Activated T-cell treated with anti-CD3 and anti-CD28 coated beads for 48 hours (primary cell): ENCODE data around the gene L2HGDH.

Source experiments
- DNase-seq: peaks from one replicate; pipeline ENCODE4 v3.0.0-alpha.2; 2020; ENCODE audit warnings: low read depth

The L2HGDH gene

DNA sequence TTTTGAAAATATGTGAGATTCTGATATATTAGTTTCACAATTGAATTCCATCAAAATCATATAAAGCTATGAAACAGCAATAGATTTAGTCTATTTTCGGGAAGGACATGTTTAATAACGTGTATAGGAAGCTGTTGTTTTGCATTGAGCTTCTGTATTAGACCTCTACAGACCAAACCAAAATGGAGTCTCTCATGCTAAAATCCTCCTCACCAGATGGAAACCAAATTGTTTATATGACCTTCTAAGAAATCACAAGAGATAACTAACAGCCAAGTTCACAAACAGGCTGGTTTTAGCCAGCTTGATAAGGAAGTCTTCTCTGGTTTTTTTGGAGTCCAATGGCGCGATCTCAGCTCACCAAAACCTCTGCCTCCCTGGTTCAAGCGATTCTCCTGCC lies 23.9 kb downstream of the L2HGDH start:
- DNase-seq, result no peak

DNA sequence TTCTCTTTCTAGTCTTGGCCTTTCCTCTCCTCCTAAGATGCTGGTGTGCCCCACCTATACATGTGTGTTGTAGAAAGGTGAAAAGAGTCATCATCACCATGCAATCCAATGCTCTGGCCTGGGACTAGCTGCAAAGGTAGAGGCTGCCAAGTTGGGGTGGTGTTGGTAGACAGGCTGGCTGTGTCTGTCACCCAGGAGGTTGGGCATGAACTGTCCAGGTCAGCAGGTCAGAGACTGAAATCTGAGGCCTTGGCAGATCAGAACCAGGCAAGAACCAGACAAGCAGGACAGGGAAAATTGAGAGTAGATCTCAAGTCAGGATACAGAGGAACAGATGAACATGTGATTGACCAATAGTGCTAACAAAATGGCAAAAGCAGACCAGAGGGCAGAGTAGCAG lies 26.2 kb downstream of the L2HGDH start:
- DNase-seq, result no peak

DNA sequence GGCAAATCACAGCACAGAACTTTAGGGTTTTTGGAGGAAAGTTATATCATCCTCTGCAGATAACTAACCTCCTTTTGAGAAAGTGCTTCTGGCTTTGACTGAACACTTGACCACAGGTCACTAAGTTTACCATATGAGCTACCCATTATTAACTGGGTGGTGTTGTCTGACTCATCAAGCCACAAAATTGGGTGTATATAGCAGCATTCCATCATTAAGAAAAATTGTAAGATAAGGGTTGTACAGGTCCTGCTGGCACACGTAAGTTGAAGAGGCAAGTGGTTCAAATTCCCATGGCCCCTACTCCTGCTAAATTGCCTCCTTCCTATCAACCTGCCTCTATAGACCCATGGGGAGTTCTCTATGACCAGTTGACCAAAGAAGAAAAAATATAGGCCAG lies 39.5 kb downstream of the L2HGDH start:
- no peak for DNase-seq

DNA sequence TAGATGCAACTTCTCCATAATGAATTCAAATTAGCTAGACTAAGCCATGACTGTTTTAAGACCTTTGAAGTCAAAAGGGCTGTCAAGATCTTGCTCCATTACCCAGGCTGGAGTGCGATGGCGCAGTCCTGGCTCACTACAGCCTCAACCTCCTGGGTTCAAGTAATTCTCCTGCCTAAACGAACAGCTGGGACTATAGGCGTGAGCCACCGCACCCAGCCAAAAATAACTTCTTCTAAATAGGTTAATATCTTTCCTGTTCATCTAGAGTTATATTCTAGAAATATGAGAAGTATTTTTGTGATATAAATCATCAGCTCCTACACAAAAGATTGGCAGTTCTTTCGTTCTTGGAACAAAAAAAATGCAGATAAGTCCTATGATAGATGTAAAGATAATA lies 41.1 kb downstream of the L2HGDH start:
- DNase-seq, result no peak

DNA sequence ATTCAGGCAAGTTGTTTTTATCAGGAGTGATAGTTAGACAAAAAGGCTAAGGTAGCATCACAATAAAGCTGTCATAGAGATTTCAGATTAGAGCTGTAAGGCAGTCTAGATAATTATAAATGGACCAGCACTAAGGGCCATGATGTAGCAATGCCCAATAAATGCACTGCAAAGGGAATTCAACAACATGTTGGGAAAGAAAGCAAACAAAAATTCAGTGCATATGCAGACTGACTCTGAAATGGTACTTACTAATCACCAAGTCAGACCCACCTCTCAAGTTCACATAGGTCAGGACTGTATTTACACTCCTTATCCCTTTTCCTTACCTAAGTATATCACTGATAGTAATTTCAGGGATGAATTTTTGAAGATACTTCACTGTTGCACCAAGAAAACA lies 47.0 kb downstream of the L2HGDH start:
- DNase-seq, result no peak

DNA sequence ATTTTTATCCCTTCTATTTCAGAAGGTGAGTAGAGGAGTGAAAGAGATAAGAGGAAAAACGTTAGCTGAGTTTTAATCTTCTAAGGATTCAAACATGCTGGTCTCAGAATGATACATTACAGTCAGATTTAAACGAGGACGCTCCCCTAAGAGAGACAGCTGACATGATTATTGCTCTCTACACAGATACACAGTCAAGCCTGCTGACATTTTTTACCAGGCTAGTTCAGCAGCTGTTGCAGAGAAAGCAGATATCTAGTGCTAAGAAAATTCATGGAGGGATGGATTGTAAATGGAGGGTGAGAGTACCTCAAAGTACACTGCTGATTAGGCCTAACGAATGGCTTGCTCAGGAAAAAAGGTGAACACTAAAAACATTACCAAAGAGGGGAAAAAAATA lies 48.7 kb downstream of the L2HGDH start:
- DNase-seq, result no peak

DNA sequence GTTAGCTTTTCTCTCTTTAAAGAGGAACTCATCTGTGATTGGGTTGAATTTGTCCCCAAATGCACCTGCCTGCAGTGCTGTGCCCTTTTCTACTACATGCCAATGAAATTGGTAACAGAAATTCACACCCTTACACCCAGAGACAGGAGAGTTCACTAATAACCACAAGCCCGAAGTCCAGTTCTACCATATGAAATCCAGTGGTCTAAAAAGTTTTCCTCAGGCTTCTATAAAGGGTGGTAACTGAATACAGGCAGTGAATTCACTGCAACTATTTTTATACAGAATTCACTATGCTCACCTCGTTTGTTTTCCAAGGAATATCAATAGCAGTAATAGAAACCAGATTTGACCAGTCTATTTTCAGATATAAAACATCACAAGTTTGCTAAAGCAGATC lies 49.2 kb downstream of the L2HGDH start:
- no peak for DNase-seq

DNA sequence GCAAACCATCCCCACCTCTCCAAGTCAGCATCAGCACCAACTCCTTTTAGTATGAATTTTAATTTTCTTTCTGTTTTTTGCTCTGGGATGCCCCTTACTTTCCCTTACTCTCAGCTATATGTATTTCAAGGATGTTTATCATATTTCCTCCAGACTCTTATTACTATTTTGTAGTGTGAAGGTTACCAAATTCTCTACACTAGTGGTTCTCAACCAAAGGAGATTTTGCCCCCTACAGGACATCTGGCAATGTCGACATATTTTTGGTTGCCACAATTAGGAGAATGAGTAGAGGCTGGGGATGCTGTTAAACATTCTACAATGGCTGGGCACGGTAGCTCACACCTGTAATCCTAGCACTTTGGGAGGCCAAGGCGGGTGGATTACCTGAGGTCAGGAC lies 51.5 kb downstream of the L2HGDH start:
- DNase-seq, result no peak

DNA sequence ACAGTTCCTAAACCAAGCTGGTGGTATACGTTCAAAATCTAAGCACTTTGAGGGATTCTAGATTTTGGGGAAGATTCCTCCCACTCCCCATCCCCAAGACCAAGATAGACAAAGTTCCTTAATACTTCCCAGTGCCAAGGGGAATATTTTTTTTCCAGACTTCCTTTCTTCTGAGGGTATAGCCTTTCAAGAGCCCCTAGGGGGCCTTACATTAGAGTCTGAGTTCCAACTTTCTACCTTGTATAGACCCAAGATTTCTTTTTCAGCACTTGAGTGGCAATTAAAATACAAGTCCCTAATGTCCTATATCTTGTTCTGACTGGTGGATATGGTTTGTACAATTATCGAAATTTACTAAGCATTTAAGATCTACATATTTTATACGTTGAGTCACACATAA lies 52.0 kb downstream of the L2HGDH start:
- DNase-seq, result no peak

DNA sequence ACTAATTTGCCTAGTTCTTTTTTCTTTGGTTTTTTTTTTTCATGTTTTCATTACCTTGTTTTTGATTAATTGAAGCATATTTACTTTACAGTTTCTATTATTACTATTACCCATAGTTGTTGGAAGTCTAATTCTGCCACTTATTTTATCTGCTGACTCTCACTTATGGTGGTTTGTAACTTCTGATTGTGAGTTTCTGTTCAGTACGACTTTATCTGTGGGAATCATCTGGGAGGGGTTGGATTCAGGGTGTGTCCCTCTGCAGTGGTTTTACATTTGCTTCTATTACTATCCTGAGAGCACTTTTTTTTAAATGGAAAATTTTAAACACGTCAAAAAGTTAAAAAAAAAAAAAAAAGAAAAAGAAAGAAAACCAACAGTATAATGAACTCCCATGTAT lies 54.3 kb downstream of the L2HGDH start:
- no peak for DNase-seq

DNA sequence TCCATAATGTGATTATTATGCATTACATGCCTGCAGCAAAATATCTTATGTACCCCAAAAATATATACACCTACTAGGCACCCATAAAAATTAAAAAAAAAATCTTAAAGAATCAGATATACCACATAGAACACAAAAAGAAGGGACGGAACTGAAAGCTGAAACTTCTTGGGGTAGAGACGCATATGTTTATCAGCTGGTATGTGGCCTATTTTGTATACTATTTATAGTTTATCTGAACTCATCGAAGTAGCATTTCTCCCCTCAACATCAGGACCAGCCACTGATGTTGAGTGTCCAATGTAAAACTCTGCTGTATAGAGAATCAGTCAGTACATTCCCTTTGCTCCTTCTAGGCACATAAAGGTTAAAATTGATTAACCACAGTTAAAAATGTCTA lies 57.8 kb downstream of the L2HGDH start:
- no peak for DNase-seq

DNA sequence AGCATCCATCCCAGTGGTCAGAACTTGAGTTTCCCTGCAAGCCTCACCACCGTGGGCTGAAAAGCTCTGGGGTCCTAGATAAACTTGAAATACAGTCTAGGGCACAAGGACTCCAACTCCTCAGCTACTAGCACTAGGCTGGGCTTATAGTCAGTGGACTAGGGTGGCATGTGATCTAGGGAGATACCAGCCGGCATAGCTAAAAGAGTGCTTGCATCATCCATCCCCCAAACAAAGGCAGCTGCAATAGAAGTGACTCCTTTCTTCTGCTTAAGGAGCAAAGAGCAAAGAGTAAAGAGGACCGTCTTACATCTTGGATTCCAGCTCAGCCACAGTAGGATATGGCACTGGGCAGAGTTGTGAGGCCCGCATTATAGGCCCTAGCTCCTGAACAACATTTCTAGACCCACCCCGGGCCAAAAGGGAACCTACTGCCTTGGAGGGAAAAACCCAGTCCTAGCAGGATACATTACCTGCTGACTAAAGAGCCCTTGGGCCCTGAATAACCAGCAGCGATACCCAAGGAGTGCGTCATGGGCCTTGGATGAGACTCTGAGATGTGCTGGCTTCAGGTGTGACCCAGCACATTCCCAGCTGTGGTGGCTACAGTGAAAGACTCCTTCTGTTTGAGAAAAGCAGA lies 62.8 kb downstream of the L2HGDH start:
- DNase-seq, result no peak

DNA sequence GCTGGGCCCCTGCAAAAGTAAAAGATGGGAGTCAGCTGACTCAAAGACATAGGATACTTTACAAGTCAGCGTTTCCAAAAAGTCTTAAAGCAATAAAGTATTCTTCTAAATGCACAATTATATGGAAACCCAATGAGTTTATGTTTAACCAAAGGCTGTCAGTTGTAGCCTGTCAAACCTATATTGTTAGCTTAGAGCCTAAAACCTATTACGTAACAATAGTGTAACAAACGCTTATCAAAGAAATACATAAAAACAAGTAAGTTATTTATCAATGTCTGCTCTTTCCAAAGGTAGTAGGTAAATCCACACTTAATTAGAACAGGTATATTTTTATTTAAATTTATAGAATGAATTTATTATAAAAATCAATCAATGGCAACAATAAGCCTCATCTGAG lies 64.8 kb downstream of the L2HGDH start:
- no peak for DNase-seq

DNA sequence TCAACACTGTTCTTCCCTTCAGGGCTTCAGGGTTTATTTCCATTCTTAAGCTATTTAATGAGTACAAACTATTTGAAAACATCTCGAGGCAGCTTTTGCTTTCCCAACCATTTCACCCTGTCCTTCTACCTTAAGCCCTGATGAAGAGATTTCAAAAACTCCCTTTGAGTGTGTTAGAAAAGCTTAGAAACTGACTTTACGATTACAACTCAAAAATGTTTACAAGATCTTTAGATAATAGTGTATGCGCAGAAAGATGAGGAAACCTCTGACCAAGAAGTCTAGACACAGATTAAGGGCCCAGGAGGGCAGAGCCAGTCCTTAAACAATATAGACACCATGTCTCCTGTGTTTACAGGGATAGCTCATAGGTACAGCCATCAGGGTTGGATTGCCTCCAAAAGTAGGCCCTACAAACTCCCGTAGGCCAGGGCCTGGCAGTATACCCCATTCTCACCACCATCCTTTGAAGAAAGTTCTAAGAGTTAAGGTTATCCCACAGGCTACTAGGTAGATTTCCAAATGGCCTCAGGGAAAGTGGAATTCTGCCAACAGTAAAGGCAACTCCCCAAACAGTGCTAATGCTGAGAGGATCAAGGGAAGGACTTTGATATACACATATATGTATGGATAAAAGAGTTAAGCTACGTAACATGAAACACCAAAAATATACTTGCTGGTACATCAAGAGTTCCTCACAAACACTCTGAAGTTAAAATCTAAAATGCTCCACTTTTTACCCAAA lies 69.3 kb downstream of the L2HGDH start:
- DNase-seq, result no peak

DNA sequence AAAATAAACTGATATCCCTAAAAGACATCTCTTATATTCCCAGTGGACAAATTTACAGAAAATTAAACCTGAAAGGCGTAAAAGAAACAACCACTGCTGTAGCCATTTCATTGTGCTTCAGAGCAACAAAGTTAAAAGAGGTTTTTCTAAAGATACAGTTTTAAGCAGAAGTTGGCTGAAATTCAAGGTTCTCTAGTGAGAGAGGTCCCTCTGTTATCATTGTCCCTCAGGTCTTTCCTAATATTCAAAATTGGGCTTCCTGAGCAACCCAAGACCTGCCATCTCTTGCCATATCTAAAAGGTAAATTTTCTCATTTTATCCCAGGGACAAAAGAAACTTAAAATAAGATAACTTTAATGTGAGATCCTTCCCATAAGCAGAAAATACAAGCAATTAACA lies 69.9 kb downstream of the L2HGDH start:
- DNase-seq, result no peak

DNA sequence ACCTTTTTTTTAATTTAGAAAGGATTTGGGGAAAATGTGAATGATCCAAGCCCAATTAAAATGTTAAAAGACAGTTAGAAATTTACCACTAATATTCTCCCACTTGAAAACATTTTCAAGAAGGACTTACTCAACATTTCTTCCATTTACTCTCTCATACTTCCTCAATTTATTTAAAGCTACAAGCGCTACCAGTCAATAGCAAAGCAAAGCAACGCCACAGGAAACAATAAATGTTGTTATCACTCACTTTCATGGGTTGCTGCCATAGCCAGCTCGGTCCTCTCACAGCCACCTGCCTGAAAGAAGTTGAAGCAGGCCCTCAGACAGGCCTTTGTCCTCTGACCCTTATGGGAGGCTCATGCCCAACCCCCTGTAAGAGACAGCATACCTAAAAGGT lies 74.6 kb downstream of the L2HGDH start:
- DNase-seq, result no peak

DNA sequence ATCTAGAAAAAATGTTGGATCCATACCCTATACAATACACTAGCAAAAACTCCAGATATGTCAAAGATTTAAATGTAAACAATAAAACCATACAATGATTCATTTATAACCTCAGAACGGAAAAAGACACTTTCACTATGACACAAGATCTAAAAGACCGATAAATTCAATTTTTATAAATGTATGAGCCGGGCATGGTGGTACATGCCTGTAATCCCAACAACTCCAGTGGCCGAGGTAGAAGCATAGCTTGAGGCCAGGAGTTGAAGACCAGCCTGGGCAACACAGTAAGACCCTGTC lies 78.1 kb downstream of the L2HGDH start:
- DNase-seq, result no peak

DNA sequence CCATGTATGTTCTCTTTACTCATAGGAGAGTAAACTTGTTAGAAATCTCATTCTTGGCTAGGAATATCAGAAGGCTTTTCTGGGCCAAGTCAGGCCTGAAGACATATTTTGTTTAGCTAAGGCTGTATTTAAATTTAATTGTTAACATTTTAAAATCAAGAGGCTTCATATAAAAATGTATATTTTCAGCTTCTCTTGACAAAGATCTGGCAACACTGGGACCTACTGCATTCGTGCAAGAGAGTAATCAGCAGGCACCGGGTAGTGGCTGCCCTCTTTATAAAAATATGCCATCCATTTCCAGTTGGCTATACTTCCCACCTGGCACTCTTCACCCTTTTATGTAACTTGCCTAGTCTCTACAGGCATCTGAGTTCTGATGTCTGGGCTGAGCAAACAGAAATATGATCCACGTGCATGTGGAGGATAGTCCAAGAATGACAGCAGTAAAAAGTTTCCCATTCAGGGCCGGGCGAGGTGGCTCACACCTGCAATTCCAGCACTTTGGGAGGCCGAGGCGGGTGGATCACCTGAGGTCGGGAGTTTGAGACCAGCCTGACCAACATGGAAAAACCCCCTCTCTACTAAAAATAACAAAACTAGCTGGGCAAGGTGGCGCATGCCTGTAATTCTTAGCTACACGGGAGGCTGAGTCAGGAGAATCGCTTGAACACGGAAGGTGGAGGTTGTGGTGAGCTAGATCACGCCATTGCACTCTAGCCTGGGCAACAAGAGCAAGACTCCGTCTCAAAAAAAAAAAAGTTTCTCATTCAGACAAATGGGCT lies 78.7 kb downstream of the L2HGDH start:
- DNase-seq, result peak; percentile 20

DNA sequence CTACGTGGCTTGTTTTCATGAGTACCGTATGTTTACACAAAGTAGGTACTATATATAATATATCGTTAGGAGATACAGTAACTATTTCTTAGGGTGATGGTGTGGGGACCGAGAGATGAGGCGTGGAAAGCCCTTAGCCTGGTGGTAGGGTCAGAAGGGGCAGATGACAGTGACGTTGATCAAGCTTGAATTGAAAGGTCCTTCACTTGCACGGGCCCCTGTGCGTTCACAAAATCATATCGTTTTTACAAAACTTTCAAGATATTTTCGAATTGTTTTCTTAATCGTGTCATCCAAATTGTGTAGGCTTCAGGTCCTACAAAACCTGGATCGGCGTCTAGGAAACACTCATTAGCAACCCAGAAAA lies 79.8 kb downstream of the L2HGDH start:
- DNase-seq, result no peak

DNA sequence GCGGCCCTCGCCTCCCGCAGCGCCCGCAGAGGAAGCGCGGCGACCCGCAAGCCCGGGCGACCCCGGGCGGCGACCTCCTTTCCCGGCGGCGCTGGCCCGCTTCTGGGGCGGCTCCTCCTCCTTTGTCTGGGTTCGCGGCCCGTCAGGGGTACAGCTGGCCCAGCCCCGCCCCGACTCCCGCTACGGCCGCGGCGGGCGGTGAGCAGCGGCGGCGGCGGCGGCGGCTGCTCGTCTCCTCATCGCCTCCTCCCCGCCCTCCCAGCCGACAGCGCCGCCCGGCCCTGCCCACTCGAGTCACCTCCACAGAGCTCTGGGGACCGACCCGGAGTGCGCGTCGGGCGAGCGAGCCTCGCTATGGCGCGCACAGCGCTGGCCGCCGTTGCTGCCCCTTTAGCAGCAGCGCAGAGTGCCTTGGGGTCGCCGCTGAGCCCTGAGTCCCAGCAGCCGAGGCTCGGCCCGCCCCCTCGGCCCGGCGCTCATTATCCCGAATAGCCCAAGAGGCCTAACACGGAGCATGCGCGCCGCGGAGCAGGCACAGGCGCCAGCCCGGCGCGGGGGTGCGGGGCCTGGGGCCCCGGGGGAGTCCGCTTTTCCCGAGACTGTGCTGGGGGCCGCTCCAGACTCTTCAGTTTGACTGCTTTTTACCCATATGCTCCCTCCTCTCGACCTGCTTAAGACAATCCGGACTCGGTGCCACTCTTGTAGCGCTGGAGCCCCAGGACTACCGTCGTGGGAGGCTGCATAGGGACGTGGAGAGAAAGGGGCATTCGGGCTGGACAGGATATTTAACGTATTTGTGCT lies 80.4 kb downstream of the L2HGDH start, which contains the start of gene SOS2:
Gene SOS2 (minus strand): TSS at position 104 of the 801 bp plus-strand sequence. CDS start 295 bp downstream, outside the sequence.
- peak; percentile 79 for DNase-seq

DNA sequence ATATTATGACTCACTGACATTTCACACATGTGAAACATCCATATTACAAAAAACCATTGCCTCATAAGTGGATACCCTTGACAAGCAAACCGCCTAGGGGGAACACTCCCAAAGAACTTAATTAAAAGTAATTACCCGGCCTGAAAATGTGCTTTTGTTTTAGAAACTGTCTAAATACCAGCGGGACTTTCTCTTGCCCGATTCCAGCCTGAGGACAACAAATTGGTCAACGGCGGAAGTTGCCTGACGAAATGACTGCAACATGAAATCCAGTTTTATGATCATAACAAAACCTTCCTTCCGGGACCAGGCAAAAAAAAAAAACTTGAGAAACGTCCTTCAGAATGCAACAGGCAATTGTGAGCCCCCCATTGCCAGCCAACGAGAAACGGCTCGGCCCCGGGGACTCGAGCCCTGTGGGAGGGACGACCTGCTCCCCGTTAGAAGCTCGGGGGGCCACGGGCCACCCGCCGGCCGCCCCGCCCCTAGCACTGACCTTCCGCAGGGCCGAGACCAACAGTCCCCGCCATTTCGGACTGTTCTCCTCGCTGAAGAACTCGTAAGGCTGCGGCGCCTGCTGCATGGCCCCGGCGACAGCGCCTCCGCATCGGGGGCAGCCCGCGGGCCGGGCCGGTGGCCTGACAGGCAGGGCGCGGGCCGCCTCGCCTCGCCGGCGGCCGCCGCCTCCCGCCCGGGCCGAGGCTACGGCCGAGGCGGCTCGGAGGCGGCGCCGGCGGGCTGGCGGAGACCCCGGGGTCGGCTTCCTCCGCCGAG lies 81.1 kb downstream of the L2HGDH start:
- peak; percentile 16 for DNase-seq

DNA sequence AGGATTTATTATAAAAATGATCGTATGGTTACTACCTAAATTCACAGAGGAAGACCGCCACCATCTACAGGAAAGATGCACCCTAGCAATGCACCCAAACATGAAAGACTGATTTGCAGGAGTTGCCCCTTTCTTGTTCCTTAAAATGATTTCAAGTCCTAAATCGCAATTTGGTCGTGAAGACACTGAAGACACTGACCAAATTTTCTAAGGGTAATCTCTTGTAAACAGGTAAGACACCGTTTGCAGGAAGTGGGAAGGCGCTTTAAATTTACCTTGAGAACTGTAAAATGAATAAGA lies 81.7 kb downstream of the L2HGDH start:
- DNase-seq, result no peak
